ENCODE measurements around the gene LGR6. TPM values are rescaled to one million over a fixed set of nuclear protein-coding genes. Genes with fewer than 3 reads are reported as not detected.

The LGR6 gene
- total RNA-seq, 4 donors from 2014 or later, result under 0.01 to 1.2 (median 0.78) TPM; not detected in 1

GRCh38 chr1:202208351-202208857 is 14.8 kb downstream of the LGR6 start:
- no peak for TF ChIP-seq EP300 (IDR thresholded peaks at IDR 0.05)
- no peak for TF ChIP-seq CTCF (IDR thresholded peaks at IDR 0.05)
- TF ChIP-seq POLR2AphosphoS5 (IDR thresholded peaks at IDR 0.05), result no peak
- no peak for TF ChIP-seq POLR2A (IDR thresholded peaks at IDR 0.05; ENCODE audit: low read depth)
- WGBS, result 69% methylated on average over 8 of the region's 11 CpGs
- peaks cover 0 to 63% (median 2%) of the 10 kb centered on the region in 4 donors for H3K27me3 ChIP-seq
- no peaks in the 10 kb centered on the region for H3K9me3 ChIP-seq
- no peak for DNase-seq (ENCODE audit: extremely low spot score)
- H3K36me3 ChIP-seq, result no peaks in the 10 kb centered on the region
- H3K4me1 ChIP-seq, result peaks cover 0 to 8% (median 0%) of the 10 kb centered on the region in 4 donors
- intact Hi-C loops (cut with DNase I), result no loop called here
- H3K27ac ChIP-seq (replicated peaks in 1 of 4), result no peak overlapping the region
- no peak overlapping the region for H3K4me3 ChIP-seq

GRCh38 chr1:202210385-202210784 is 16.8 kb downstream of the LGR6 start:
- H3K27me3 ChIP-seq, result peaks cover 0 to 83% (median 15%) of the 10 kb centered on the region in 4 donors
- peaks cover 4 to 19% (median 9%) of the 10 kb centered on the region in 4 donors for H3K4me1 ChIP-seq
- no peak overlapping the region for H3K4me3 ChIP-seq
- no peak overlapping the region for H3K27ac ChIP-seq (replicated peaks in 1 of 4)
- 58% methylated on average over 6 of the region's 6 CpGs for WGBS
- TF ChIP-seq POLR2A (IDR thresholded peaks at IDR 0.05; ENCODE audit: low read depth) (no peak), CTCF (IDR thresholded peaks at IDR 0.05) (no peak), POLR2AphosphoS5 (IDR thresholded peaks at IDR 0.05) (no peak), EP300 (IDR thresholded peaks at IDR 0.05) (no peak)
- no peaks in the 10 kb centered on the region for H3K9me3 ChIP-seq
- no peaks in the 10 kb centered on the region for H3K36me3 ChIP-seq
- no peak for DNase-seq (ENCODE audit: extremely low spot score)
- intact Hi-C loops (cut with DNase I), result no loop called here

GRCh38 chr1:202210969-202211368 is 17.4 kb downstream of the LGR6 start:
- H3K27me3 ChIP-seq, result peaks cover 0 to 87% (median 18%) of the 10 kb centered on the region in 4 donors
- no peak for DNase-seq (ENCODE audit: extremely low spot score)
- peaks cover 4 to 19% (median 9%) of the 10 kb centered on the region in 4 donors for H3K4me1 ChIP-seq
- H3K9me3 ChIP-seq, result no peaks in the 10 kb centered on the region
- TF ChIP-seq EP300 (IDR thresholded peaks at IDR 0.05) (no peak), POLR2AphosphoS5 (IDR thresholded peaks at IDR 0.05) (no peak), CTCF (IDR thresholded peaks at IDR 0.05) (no peak), POLR2A (IDR thresholded peaks at IDR 0.05; ENCODE audit: low read depth) (no peak)
- intact Hi-C loops (cut with DNase I), result no loop called here
- no peak overlapping the region for H3K4me3 ChIP-seq
- no peak overlapping the region for H3K27ac ChIP-seq (replicated peaks in 1 of 4)
- H3K36me3 ChIP-seq, result no peaks in the 10 kb centered on the region
- WGBS, result 100% methylated on average over 1 of the region's 1 CpG

GRCh38 chr1:202212787-202213186 is 19.2 kb downstream of the LGR6 start:
- Histone ChIP-seq H3K4me1 (peaks cover 4 to 13% (median 9%) of the 10 kb centered on the region in 4 donors), H3K36me3 (no peaks in the 10 kb centered on the region), H3K27me3 (peaks cover 0 to 92% (median 19%) of the 10 kb centered on the region in 4 donors), H3K27ac (replicated peaks in 1 of 4) (no peak overlapping the region), H3K9me3 (no peaks in the 10 kb centered on the region), H3K4me3 (no peak overlapping the region)
- TF ChIP-seq EP300 (IDR thresholded peaks at IDR 0.05) (no peak), POLR2AphosphoS5 (IDR thresholded peaks at IDR 0.05) (no peak), CTCF (IDR thresholded peaks at IDR 0.05) (no peak), POLR2A (IDR thresholded peaks at IDR 0.05; ENCODE audit: low read depth) (no peak)
- no CpG with 5 or more reads among the region's 1 CpG for WGBS
- intact Hi-C loops (cut with DNase I), result no loop called here
- DNase-seq (ENCODE audit: extremely low spot score), result no peak

Measured in esophagus muscularis mucosa (tissue), 4 donors.